Ectodermal cell (in vitro differentiated cells): ENCODE results near the gene CSKMT.

Experiments used
- H3K27ac ChIP-seq: 2 replicates; pipeline ENCODE4 v1.7.0; 2013; ENCODE audit warnings: mild to moderate bottlenecking, low read depth, low read length; ENCODE audit not compliant: insufficient read depth, poor library complexity, severe bottlenecking
- H3K27me3 ChIP-seq: 2 replicates; pipeline ENCODE4 v1.7.0; 2013; ENCODE audit warnings: mild to moderate bottlenecking, low read length; ENCODE audit not compliant: insufficient read depth, control insufficient read depth, poor library complexity, severe bottlenecking
- H3K36me3 ChIP-seq: one replicate; pipeline ENCODE4 v1.7.0; 2013; ENCODE audit warnings: low read length; ENCODE audit not compliant: control insufficient read depth, insufficient read depth
- H3K4me1 ChIP-seq: one replicate; pipeline ENCODE4 v1.7.0; 2013; ENCODE audit warnings: low read length; ENCODE audit not compliant: control insufficient read depth, insufficient read depth
- H3K4me3 ChIP-seq: 2 replicates; pipeline ENCODE4 v1.7.0; 2013; ENCODE audit warnings: low read depth, low read length, control low read depth; ENCODE audit not compliant: insufficient read depth
- H3K9me3 ChIP-seq: 2 replicates; pipeline ENCODE4 v1.7.0; 2013; ENCODE audit warnings: mild to moderate bottlenecking, low read length, moderate library complexity; ENCODE audit not compliant: control insufficient read depth
- WGBS, 2 experiments: methylation state at CpG; one replicate each; pipeline ENCODE4 v1.1.7; 2013; ENCODE audit warnings: missing lambda C conversion rate in 2 of 2; 5-methylcytosine and 5-hydroxymethylcytosine counted together

CSKMT gene

DNA sequence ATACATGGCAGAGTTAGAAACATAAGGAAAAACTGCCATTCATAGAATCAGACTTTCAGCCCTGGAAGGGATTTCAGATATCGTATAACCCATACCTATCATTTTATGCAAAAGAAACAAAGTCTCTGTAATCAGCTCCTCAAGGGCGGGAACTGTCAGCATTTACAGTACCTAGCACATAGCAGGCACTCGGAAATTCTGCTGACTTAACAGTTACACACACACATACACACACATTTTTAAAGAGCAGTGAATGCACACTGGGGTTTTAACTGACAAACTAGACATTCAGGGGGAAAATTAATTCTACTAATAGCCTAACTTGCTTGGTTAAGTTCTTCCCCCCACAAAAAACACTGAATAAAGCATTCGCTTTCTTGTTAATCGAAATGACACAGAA lies 51.1 kb downstream of the CSKMT start:
- Histone ChIP-seq H3K27ac (no peak overlapping the region), H3K27me3 (no peaks in the 10 kb centered on the region), H3K4me1 (no peaks in the 10 kb centered on the region), H3K9me3 (no peaks in the 10 kb centered on the region), H3K4me3 (no peak overlapping the region), H3K36me3 (peaks cover 76% of the 10 kb centered on the region)
- 95 to 96% methylated on average over 5 of the region's 5 CpGs for WGBS, 2 experiments

- 94 to 95% methylated on average over 10 of the region's 11 CpGs for WGBS, 2 experiments
- no peaks in the 10 kb centered on the region for H3K27me3 ChIP-seq
- no peak overlapping the region for H3K4me3 ChIP-seq
- H3K27ac ChIP-seq, result no peak overlapping the region
- H3K9me3 ChIP-seq, result no peaks in the 10 kb centered on the region
- H3K4me1 ChIP-seq, result no peaks in the 10 kb centered on the region
- H3K36me3 ChIP-seq, result peaks cover 76% of the 10 kb centered on the region
Observed at GRCh38 chr11:62716816-62717215, 51.7 kb downstream of the CSKMT start.
